A673 (cell line): Measurements from ENCODE around the gene CBFA2T3.

Source experiments
- EZH2 ChIP-seq: fragments of 200-600 bp; sonication (generic); IDR thresholded peaks from 2 replicates; pipeline ENCODE4 v1.6.1; 2017; ENCODE audit warnings: borderline replicate concordance, low read depth, mild to moderate bottlenecking, mixed read lengths, antibody characterized with exemption, low read length; ENCODE audit not compliant: poor library complexity, severe bottlenecking
- TF ChIP-seq, protein P1 (sequence below): fragments of 300-800, 200-600 bp; sonication (generic); conservative IDR thresholded peaks from 2 replicates; pipeline ENCODE4 v1.5.1; 2017; ENCODE audit warnings: low read depth, mild to moderate bottlenecking, antibody characterized with exemption, low read length, moderate library complexity, mixed read lengths

GRCh38 chr16:89018282-89019158, 41.5 kb upstream of the CBFA2T3 start:
- TF ChIP-seq, protein P1, sequence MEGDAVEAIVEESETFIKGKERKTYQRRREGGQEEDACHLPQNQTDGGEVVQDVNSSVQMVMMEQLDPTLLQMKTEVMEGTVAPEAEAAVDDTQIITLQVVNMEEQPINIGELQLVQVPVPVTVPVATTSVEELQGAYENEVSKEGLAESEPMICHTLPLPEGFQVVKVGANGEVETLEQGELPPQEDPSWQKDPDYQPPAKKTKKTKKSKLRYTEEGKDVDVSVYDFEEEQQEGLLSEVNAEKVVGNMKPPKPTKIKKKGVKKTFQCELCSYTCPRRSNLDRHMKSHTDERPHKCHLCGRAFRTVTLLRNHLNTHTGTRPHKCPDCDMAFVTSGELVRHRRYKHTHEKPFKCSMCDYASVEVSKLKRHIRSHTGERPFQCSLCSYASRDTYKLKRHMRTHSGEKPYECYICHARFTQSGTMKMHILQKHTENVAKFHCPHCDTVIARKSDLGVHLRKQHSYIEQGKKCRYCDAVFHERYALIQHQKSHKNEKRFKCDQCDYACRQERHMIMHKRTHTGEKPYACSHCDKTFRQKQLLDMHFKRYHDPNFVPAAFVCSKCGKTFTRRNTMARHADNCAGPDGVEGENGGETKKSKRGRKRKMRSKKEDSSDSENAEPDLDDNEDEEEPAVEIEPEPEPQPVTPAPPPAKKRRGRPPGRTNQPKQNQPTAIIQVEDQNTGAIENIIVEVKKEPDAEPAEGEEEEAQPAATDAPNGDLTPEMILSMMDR, result no peak
- no peak for TF ChIP-seq EZH2
